Lower leg skin (tissue), 3 donors: Measurements from ENCODE around the gene ATF7IP2.

Source experiments
- POLR2A ChIP-seq, 2 donors: fragments of 450-650 bp; IDR thresholded peaks; one replicate each; pipeline ENCODE4 v1.6.1; 2016 to 2017; ENCODE audit warnings: antibody characterized with exemption in 2 of 2, mild to moderate bottlenecking in 1 of 2, moderate library complexity in 1 of 2
- TF ChIP-seq, protein P1 (sequence below), 3 donors: fragments of 450-650 bp; IDR thresholded peaks; one replicate each; pipeline ENCODE4 v1.5.1; 2016; ENCODE audit warnings: antibody characterized with exemption in 3 of 3, mild to moderate bottlenecking in 3 of 3, moderate library complexity in 2 of 3

GRCh38 chr16:10531582-10531981 is 145.7 kb downstream of the ATF7IP2 start:
- TF ChIP-seq POLR2A (IDR thresholded peaks at IDR 0.05): no peak
- TF ChIP-seq, protein P1, sequence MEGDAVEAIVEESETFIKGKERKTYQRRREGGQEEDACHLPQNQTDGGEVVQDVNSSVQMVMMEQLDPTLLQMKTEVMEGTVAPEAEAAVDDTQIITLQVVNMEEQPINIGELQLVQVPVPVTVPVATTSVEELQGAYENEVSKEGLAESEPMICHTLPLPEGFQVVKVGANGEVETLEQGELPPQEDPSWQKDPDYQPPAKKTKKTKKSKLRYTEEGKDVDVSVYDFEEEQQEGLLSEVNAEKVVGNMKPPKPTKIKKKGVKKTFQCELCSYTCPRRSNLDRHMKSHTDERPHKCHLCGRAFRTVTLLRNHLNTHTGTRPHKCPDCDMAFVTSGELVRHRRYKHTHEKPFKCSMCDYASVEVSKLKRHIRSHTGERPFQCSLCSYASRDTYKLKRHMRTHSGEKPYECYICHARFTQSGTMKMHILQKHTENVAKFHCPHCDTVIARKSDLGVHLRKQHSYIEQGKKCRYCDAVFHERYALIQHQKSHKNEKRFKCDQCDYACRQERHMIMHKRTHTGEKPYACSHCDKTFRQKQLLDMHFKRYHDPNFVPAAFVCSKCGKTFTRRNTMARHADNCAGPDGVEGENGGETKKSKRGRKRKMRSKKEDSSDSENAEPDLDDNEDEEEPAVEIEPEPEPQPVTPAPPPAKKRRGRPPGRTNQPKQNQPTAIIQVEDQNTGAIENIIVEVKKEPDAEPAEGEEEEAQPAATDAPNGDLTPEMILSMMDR (IDR thresholded peaks at IDR 0.05): no peak
